Sigmoid colon (tissue), 4 donors: ENCODE results near the gene BRMS1.

Experiments
- POLR2AphosphoS5 ChIP-seq, 4 donors: sonication (generic); formaldehyde crosslinking; IDR thresholded peaks; one replicate each; pipeline ENCODE4 v1.6.1; 2017; ENCODE audit warnings: antibody characterized with exemption in 4 of 4
- TF ChIP-seq, protein P1 (sequence below), 4 experiments: fragments of 450-650 bp in 3 of 4; fragments of 200-600 bp in 1 of 4; IDR thresholded peaks; one replicate each; pipeline ENCODE4 v1.5.1; 2016 to 2019; ENCODE audit warnings: antibody characterized with exemption in 4 of 4, mild to moderate bottlenecking in 3 of 4, moderate library complexity in 2 of 4

GRCh38 chr11:66330931-66331330 is 14.0 kb downstream of the BRMS1 start:
- TF ChIP-seq, protein P1, sequence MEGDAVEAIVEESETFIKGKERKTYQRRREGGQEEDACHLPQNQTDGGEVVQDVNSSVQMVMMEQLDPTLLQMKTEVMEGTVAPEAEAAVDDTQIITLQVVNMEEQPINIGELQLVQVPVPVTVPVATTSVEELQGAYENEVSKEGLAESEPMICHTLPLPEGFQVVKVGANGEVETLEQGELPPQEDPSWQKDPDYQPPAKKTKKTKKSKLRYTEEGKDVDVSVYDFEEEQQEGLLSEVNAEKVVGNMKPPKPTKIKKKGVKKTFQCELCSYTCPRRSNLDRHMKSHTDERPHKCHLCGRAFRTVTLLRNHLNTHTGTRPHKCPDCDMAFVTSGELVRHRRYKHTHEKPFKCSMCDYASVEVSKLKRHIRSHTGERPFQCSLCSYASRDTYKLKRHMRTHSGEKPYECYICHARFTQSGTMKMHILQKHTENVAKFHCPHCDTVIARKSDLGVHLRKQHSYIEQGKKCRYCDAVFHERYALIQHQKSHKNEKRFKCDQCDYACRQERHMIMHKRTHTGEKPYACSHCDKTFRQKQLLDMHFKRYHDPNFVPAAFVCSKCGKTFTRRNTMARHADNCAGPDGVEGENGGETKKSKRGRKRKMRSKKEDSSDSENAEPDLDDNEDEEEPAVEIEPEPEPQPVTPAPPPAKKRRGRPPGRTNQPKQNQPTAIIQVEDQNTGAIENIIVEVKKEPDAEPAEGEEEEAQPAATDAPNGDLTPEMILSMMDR (IDR thresholded peaks at IDR 0.05), result no peak
- no peak for TF ChIP-seq POLR2AphosphoS5 (IDR thresholded peaks at IDR 0.05)
